Mesodermal cell (in vitro differentiated cells): ENCODE data around the gene INF2.
A peak's percentile ranks its signal among the peaks of the same experiment; 100 is the strongest.

Source experiments
- H3K27ac ChIP-seq: 2 replicates; pipeline ENCODE4 v1.7.0; 2013; ENCODE audit warnings: mild to moderate bottlenecking, low read depth, low read length, moderate library complexity; ENCODE audit not compliant: severe bottlenecking
- H3K36me3 ChIP-seq: 2 replicates; pipeline ENCODE4 v1.7.1; 2013; ENCODE audit warnings: mild to moderate bottlenecking, low read length, moderate library complexity; ENCODE audit not compliant: control insufficient read depth, insufficient read depth
- H3K4me1 ChIP-seq: one replicate; pipeline ENCODE4 v1.7.1; 2013; ENCODE audit warnings: mild to moderate bottlenecking, low read length; ENCODE audit not compliant: insufficient read depth, control insufficient read depth, poor library complexity, severe bottlenecking
- H3K4me3 ChIP-seq: 2 replicates; pipeline ENCODE4 v1.7.0; 2013; ENCODE audit warnings: low read length, control low read depth, mild to moderate bottlenecking; ENCODE audit not compliant: insufficient read depth, poor library complexity, severe bottlenecking; ENCODE audit errors: extremely low read depth
- H3K9me3 ChIP-seq: 2 replicates; pipeline ENCODE4 v1.7.1; 2013; ENCODE audit warnings: mild to moderate bottlenecking, low read length, moderate library complexity; ENCODE audit not compliant: control insufficient read depth
- WGBS, 2 experiments: methylation state at CpG; one replicate each; pipeline ENCODE4 v1.1.5; 2013; ENCODE audit warnings: missing lambda C conversion rate in 2 of 2; ENCODE audit not compliant: insufficient coverage in 2 of 2; 5-methylcytosine and 5-hydroxymethylcytosine counted together

Gene INF2

GRCh38 chr14:104757238-104757585 lies 67.8 kb downstream of the INF2 start:
- Histone ChIP-seq H3K27ac (no peak overlapping the region), H3K9me3 (no peaks in the 10 kb centered on the region), H3K36me3 (peaks cover 77% of the 10 kb centered on the region), H3K4me3 (no peak overlapping the region), H3K4me1 (peaks cover 11% of the 10 kb centered on the region)
- WGBS, 2 experiments = 99% methylated on average over 5 to 9 of the region's 10 CpGs

DNA sequence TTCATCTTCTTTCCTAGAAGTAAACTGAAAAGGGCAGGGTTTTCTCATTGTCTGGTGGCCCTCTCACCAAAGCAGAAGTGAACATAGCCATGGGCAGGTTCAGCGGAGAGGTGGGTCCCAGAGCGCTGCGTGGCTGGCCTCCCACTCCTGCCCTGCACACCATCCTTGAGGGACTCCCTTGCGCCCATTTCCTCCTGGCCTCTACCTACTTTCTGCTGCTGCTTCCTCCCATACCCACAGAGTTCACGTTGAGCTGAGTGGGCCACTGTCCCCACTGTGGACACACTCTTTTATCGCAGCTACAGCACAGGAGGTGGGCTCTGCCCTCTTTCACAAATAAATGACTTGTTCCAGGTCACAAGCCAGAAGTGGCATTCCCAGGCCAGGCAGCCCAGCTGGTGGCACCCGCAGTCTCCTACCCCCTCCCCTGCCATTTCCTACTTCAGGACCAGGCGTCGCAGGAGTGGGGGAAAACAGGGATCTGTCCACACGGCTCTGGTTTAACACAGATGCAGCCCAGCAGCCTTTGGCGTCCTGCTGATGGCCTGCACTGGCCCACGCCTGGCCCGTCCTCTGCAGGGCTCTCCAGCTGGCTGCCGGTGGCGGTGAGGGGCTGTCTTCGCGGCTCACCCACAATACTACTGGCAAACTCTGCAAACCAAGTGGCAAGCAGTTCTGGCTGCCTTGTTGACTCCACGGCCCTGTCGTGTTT lies 68.4 kb downstream of the INF2 start:
- 95 to 98% methylated on average over 19 of the region's 19 CpGs for WGBS, 2 experiments
- Histone ChIP-seq H3K36me3 (peaks cover 83% of the 10 kb centered on the region), H3K9me3 (no peaks in the 10 kb centered on the region)

GRCh38 chr14:104758981-104759969 lies 69.9 kb downstream of the INF2 start:
- Histone ChIP-seq H3K27ac (no peak overlapping the region), H3K36me3 (peaks cover 87% of the 10 kb centered on the region), H3K9me3 (no peaks in the 10 kb centered on the region), H3K4me3 (no peak overlapping the region), H3K4me1 (peaks cover 5% of the 10 kb centered on the region)
- whole genome bisulfite sequencing, 2 experiments = 95 to 96% methylated on average over 23 of the region's 30 CpGs

More for the DNA sequence above, 68.4 kb downstream of the INF2 start:
- Histone ChIP-seq H3K27ac (no peak overlapping the region), H3K4me3 (no peak overlapping the region), H3K4me1 (peaks cover 11% of the 10 kb centered on the region)

- peaks cover 15% of the 10 kb centered on the region for H3K4me1 ChIP-seq
- H3K27ac ChIP-seq = no peak overlapping the region
- H3K36me3 ChIP-seq = peaks cover 34% of the 10 kb centered on the region
- no peaks in the 10 kb centered on the region for H3K9me3 ChIP-seq
- H3K4me3 ChIP-seq = no peak overlapping the region
- WGBS, 2 experiments = 80 to 92% methylated on average over 1 to 2 of the region's 3 CpGs
Measured at GRCh38 chr14:104765517-104765916, 76.1 kb downstream of the INF2 start.

GRCh38 chr14:104766256-104766862 lies 76.9 kb downstream of the INF2 start:
- no peaks in the 10 kb centered on the region for H3K9me3 ChIP-seq
- peaks cover 34% of the 10 kb centered on the region for H3K36me3 ChIP-seq
- peaks cover 15% of the 10 kb centered on the region for H3K4me1 ChIP-seq
- WGBS, 2 experiments = 88 to 100% methylated on average over 1 of the region's 4 CpGs
- H3K27ac ChIP-seq = no peak overlapping the region
- H3K4me3 ChIP-seq = no peak overlapping the region

DNA sequence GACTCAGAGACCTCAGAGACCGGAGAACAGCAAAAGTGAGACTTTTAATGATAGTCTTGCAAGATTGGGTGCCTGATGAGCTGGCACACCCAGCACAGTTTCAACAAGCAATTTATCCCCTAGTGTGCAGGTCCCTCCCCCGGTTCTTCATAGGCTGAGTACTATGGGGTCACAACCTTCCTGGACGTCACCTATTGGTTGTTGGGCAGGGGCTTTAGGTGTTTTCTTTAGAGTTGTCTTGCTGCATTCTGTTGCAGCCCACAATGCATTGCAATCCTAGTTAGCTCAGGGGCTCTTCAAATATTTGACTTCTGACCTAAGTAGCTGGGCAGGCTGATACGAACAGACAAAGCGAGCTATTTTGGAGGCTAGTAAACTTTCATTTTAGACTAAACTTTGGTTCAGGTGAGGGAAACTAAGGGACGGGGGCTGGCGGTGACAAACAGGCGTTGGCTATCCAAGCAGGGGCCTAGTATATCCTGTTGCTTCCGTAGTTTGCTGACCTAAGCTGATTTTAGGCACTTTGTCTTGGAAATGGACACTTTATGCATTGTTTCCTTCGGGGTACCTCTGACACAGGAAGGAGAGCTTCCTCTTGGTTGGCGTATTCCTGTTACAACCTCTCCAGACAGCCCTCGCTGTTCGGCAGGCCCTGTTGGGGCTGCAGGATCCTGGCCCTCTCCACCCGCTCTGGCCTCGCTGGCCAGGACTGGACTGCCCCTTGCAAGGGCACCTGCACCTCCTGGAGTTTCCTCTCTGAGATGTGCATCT lies 77.6 kb downstream of the INF2 start:
- H3K4me1 ChIP-seq = peaks cover 15% of the 10 kb centered on the region
- 93 to 95% methylated on average over 11 to 12 of the region's 15 CpGs for WGBS, 2 experiments
- no peaks in the 10 kb centered on the region for H3K9me3 ChIP-seq
- H3K27ac ChIP-seq = no peak overlapping the region
- H3K36me3 ChIP-seq = peaks cover 34% of the 10 kb centered on the region
- H3K4me3 ChIP-seq = no peak overlapping the region

DNA sequence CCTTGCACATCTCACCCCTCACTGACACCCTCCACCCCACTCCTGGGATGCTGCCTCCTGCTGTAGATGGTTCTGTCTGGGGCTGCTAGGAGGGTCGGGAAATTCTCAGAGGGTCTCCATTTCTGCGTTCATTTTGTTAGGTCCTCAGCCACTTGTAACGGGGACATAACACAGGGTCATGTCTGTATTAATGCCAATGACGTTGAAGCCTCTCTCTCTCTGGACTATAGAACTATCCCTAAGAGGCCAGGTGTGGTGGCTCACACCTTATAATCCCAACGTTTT lies 78.2 kb downstream of the INF2 start:
- H3K9me3 ChIP-seq = no peaks in the 10 kb centered on the region
- no peak overlapping the region for H3K4me3 ChIP-seq
- no peak overlapping the region for H3K27ac ChIP-seq
- WGBS, 2 experiments = 87 to 91% methylated on average over 4 to 5 of the region's 5 CpGs
- peaks cover 15% of the 10 kb centered on the region for H3K4me1 ChIP-seq
- H3K36me3 ChIP-seq = peaks cover 35% of the 10 kb centered on the region

- H3K27ac ChIP-seq = peak overlapping the region; percentile 16
- H3K9me3 ChIP-seq = no peaks in the 10 kb centered on the region
- H3K4me1 ChIP-seq = peaks cover 15% of the 10 kb centered on the region
- H3K36me3 ChIP-seq = peaks cover 39% of the 10 kb centered on the region
- H3K4me3 ChIP-seq = no peak overlapping the region
- WGBS, 2 experiments = 11 to 24% methylated on average over 14 to 17 of the region's 25 CpGs
Measured at GRCh38 chr14:104768437-104769323, 79.3 kb downstream of the INF2 start.

GRCh38 chr14:104769324-104770071 lies 80.1 kb downstream of the INF2 start:
- Histone ChIP-seq H3K4me1 (peaks cover 15% of the 10 kb centered on the region), H3K27ac (no peak overlapping the region), H3K9me3 (no peaks in the 10 kb centered on the region), H3K36me3 (peaks cover 43% of the 10 kb centered on the region), H3K4me3 (no peak overlapping the region)
- 86 to 90% methylated on average over 14 to 17 of the region's 18 CpGs for WGBS, 2 experiments
